GM12878 (cell line): Measurements from ENCODE around the gene LEP. TPM values are rescaled to one million over a fixed set of nuclear protein-coding genes. Genes with fewer than 3 reads are reported as not detected.

ENCODE experiments used
- ATAC-seq: fragments of 200-7000 bp; cut with Tn5 transposase; 3 replicates; pipeline ENCODE4 v1.9.1; 2020; ENCODE audit warnings: mild to moderate bottlenecking, moderate library complexity
- Bru-seq: library from RNA; stranded (reverse); fragments of 400-500 nt; gene quantifications from one replicate; lab custom pipeline; 2021; lab: Mats Ljungman, UMichigan
- BruChase-seq, 2 experiments: library from RNA; stranded (reverse); fragments of 400-500 nt; gene quantifications; one replicate each; lab custom pipeline; 2021; lab: Mats Ljungman, UMichigan
- BruUV-seq: library from RNA; stranded (reverse); fragments of 400-500 nt; replicated peaks from 2 replicates; lab custom pipeline; 2021; lab: Mats Ljungman, UMichigan
- CTCF ChIA-PET: fragments of 300-600 bp; sonication (Branson Sonifier 250); formaldehyde crosslinking; extraction: SDS; loops from one replicate; lab custom pipeline; 2021; ENCODE audit warnings: inconsistent platforms; lab: Yijun Ruan, JAX
- POLR2A ChIA-PET: fragments of 350-600 bp; formaldehyde crosslinking; extraction: SDS; loops from one replicate; lab custom pipeline; 2021; ENCODE audit warnings: inconsistent platforms; lab: Charles Lee
- RAD21 ChIA-PET: fragments of 300-600 bp; sonication (Branson Sonifier 250); formaldehyde crosslinking; loops from one replicate; lab custom pipeline; 2023; ENCODE audit warnings: antibody characterized with exemption; ENCODE audit not compliant: unreplicated experiment; lab: Charles Lee
- SMC1A ChIA-PET: fragments of 300-600 bp; sonication (Branson Sonifier 250); formaldehyde crosslinking; loops from one replicate; lab custom pipeline; 2023; ENCODE audit not compliant: unreplicated experiment, uncharacterized antibody; lab: Charles Lee
- DNase-seq: peaks from one replicate; pipeline ENCODE4 v3.0.0-alpha.2; 2011; ENCODE audit warnings: low read depth, low spot score
- FAIRE-seq: peaks from 3 replicates; lab custom pipeline; 2011; peaks lifted over from hg19 to GRCh38; lab: Jason Lieb, UNC
- H2AFZ ChIP-seq: 2 replicates; pipeline ENCODE4 v1.6.0; 2011; ENCODE audit warnings: low read depth, low read length, control low read depth; ENCODE audit not compliant: control insufficient read depth
- H3K27ac ChIP-seq: 2 replicates; pipeline ENCODE4 v1.5.1; 2011; ENCODE audit warnings: control low read depth; ENCODE audit not compliant: control insufficient read depth, insufficient read depth
- H3K27me3 ChIP-seq, 2 experiments: replicated peaks in 1 of 2; 2 replicates each; pipeline versions ENCODE4 v1.6.0 to v1.6.1; 2011; ENCODE audit warnings: low read length in 1 of 2; ENCODE audit not compliant: control insufficient read depth in 2 of 2, insufficient read depth in 2 of 2
- H3K36me3 ChIP-seq, 2 experiments: 2 replicates each; pipeline ENCODE4 v1.5.1; 2011; ENCODE audit warnings: low read length in 1 of 2; ENCODE audit not compliant: control insufficient read depth in 2 of 2, insufficient read depth in 2 of 2
- H3K4me1 ChIP-seq: 2 replicates; pipeline ENCODE4 v1.6.1; 2011; ENCODE audit warnings: mild to moderate bottlenecking, low read length, moderate library complexity, mixed read lengths; ENCODE audit not compliant: control insufficient read depth, insufficient read depth
- H3K4me2 ChIP-seq: 2 replicates; pipeline ENCODE4 v1.6.0; 2011; ENCODE audit warnings: control low read depth; ENCODE audit not compliant: control insufficient read depth, insufficient read depth
- H3K4me3 ChIP-seq: fragments of 200-600 bp; sonication (generic); 2 replicates; pipeline ENCODE4 v1.5.1; 2016
- H3K79me2 ChIP-seq: 2 replicates; pipeline ENCODE4 v1.6.0; 2011; ENCODE audit warnings: low read length; ENCODE audit not compliant: control insufficient read depth, insufficient read depth
- H3K9ac ChIP-seq: 2 replicates; pipeline ENCODE4 v1.8.0; 2011; ENCODE audit warnings: low read length, control low read depth, mixed read lengths; ENCODE audit not compliant: control insufficient read depth, insufficient read depth
- H3K9me3 ChIP-seq: replicated peaks from 3 replicates; pipeline ENCODE4 v1.5.1; 2011; ENCODE audit warnings: mild to moderate bottlenecking, low read length; ENCODE audit not compliant: control insufficient read depth, insufficient read depth
- H4K20me1 ChIP-seq: 2 replicates; pipeline ENCODE4 v1.6.0; 2011; ENCODE audit not compliant: control insufficient read depth, insufficient read depth
- IRF5 ChIP-seq: fragments of 450-650 bp; IDR thresholded peaks from 2 replicates; pipeline ENCODE4 v1.6.1; 2017; ENCODE audit warnings: borderline replicate concordance
- KLF5 ChIP-seq: fragments of 450-650 bp; IDR thresholded peaks from 2 replicates; pipeline ENCODE4 v1.6.1; 2014; ENCODE audit warnings: mild to moderate bottlenecking; ENCODE audit not compliant: partially characterized antibody
- RBBP5 ChIP-seq: fragments of 200-600 bp; sonication (generic); conservative IDR thresholded peaks from 2 replicates; pipeline ENCODE4 v1.6.1; 2016
- RCOR1 ChIP-seq: conservative IDR thresholded peaks from 2 replicates; pipeline ENCODE4 v1.6.1; 2012; ENCODE audit warnings: low read depth, low read length, improper control_type of control experiment
- SREBF2 ChIP-seq: IDR thresholded peaks from 2 replicates; pipeline ENCODE4 v1.6.1; 2012; ENCODE audit warnings: mild to moderate bottlenecking, low read length
- USF2 ChIP-seq: IDR thresholded peaks from 2 replicates; pipeline ENCODE4 v1.6.1; 2011; ENCODE audit warnings: low read depth, low read length, improper control_type of control experiment, borderline replicate concordance
- ZBTB33 ChIP-seq: fragments of 450-650 bp; IDR thresholded peaks from 2 replicates; pipeline ENCODE4 v1.6.1; 2017; ENCODE audit warnings: mild to moderate bottlenecking
- WGBS: methylation state at CpG from one replicate; pipeline ENCODE4 v1.1.6; 2016; ENCODE audit warnings: low lambda C conversion rate; ENCODE audit not compliant: insufficient replicate concordance, insufficient coverage; ENCODE audit errors: missing lambda C conversion rate; 5-methylcytosine and 5-hydroxymethylcytosine counted together
- in situ Hi-C: fragments of 300-500 bp; cut with MboI; formaldehyde crosslinking; loops from 9 replicates; pipeline ENCODE4 v1.14.3; 2018; ENCODE audit warnings: mixed read lengths
- intact Hi-C: fragments of 100-400 bp; cut with micrococcal nuclease; formaldehyde crosslinking; loops from one replicate; pipeline ENCODE4 v1.14.2; 2022; ENCODE audit not compliant: unreplicated experiment
- long read RNA-seq, 2 experiments: library from polyadenylated mRNA; unstranded; transcript quantifications; one replicate each; pipeline ENCODE4 v2.0.0, GENCODE V29; 2019 to 2020
- polyA minus RNA-seq, 3 experiments: library from RNA; depleted of rRNA, polyadenylated mRNA; stranded (reverse); fragments of >200 nt; gene quantifications; 2 replicates each; pipeline ENCODE4 v1.2.3, GENCODE V29; 2011
- polyA plus RNA-seq, 11 experiments: library from polyadenylated mRNA; depleted of rRNA in 4 of 11; unstranded in 6 of 11; stranded (reverse) in 5 of 11; fragments of >200 nt; fragmentation: Nextera tagmentation in 4 of 11; fragmentation: Illumina TruSeq in 1 of 11; extraction: Ambion mirVana in 4 of 11; extraction: Trizol in 1 of 11; gene quantifications; 1 replicate in 1 of 11; 2 replicates in 10 of 11; pipeline versions ENCODE4 v1.2.1 to v1.2.3, GENCODE V29; 2011 to 2016; ENCODE audit warnings: inconsistent platforms in 2 of 11, missing spikeins in 2 of 11, low read depth in 1 of 11
- total RNA-seq, 4 experiments: library from RNA; depleted of rRNA in 3 of 4; stranded (reverse); fragments of >200 nt in 3 of 4; fragmentation: Illumina TruSeq in 1 of 4; extraction: Trizol in 1 of 4; gene quantifications; 2 replicates each; pipeline versions ENCODE4 v1.2.1 to v1.2.3, GENCODE V29; 2013 to 2021

Gene LEP
- total RNA-seq (2013; cell fraction: nucleolus; rRNA removed), result not detected in 2 replicates
- total RNA-seq (2014; rRNA removed) (not detected in 2 replicates), total RNA-seq (2014; rRNA removed; fragmentation: Illumina TruSeq; extraction: Trizol) (not detected in 2 replicates), total RNA-seq (2021) (not detected in 2 replicates), polyA plus RNA-seq (2011; rRNA removed) (not detected in 2 replicates), polyA plus RNA-seq (2014; fragmentation: Illumina TruSeq; extraction: Trizol) (not detected in 2 replicates), polyA plus RNA-seq (2014; fragmentation: Nextera tagmentation; extraction: Ambion mirVana) (not detected), polyA plus RNA-seq (2014; rRNA removed) (not detected in 2 replicates), polyA plus RNA-seq (2016; fragmentation: Nextera tagmentation; extraction: Ambion mirVana) (not detected), polyA minus RNA-seq (2011; rRNA and poly(A)+ RNA removed) (not detected in 2 replicates), Bru-seq, nascent RNA (not detected), BruChase-seq, experiment 1, labeled RNA remaining after a 6-hour chase (not detected), BruChase-seq, experiment 2, labeled RNA remaining after a 2-hour chase (not detected)
- polyA plus RNA-seq (2011; ENCODE audit: low read depth), result not detected
- polyA plus RNA-seq (2011; cell fraction: cytosol; rRNA removed), result not detected in 2 replicates
- polyA plus RNA-seq (2011; cell fraction: nucleus; rRNA removed), result not detected in 2 replicates
- not detected in 2 replicates for polyA plus RNA-seq (2012)
- not detected in 2 replicates for polyA minus RNA-seq (2011; cell fraction: cytosol; rRNA and poly(A)+ RNA removed)
- polyA minus RNA-seq (2011; cell fraction: nucleus; rRNA and poly(A)+ RNA removed), result not detected in 2 replicates
- long read RNA-seq, experiment 1, result 0 reads
- long read RNA-seq, experiment 2, result 0 reads

- Histone ChIP-seq H3K4me2 (no peak within 1 kb of the TSS), H3K27me3 (no peaks in the 10 kb centered on the region), H2AFZ (no peak within 1 kb of the TSS), H3K4me3 (no peak within 1 kb of the TSS), H3K36me3 (no peaks in the 10 kb centered on the region), H3K79me2 (no peaks in the 10 kb centered on the region), H3K4me1 (no peaks in the 10 kb centered on the region), H3K9me3 (peaks cover 4% of the 10 kb centered on the region; the same call in 2 of the 3 replicates), H3K27ac (no peak within 1 kb of the TSS), H3K9ac (no peak within 1 kb of the TSS), H4K20me1 (no peaks in the 10 kb centered on the region)
- 76% methylated on average over 66 of the region's 67 CpGs for WGBS
- intact Hi-C loops (no loop called here), in situ Hi-C loops (no loop called here)
- RAD21 ChIA-PET, result no interaction called here
- DNase-seq (no peak), FAIRE-seq (no peak), ATAC-seq (no peak)
- CTCF ChIA-PET, result no interaction called here
- POLR2A ChIA-PET, result no interaction called here
- SMC1A ChIA-PET, result no interaction called here
- no peak for TF ChIP-seq USF2
- TF ChIP-seq SREBF2, result no peak
- no peak for TF ChIP-seq RCOR1
- TF ChIP-seq IRF5, result no peak
- TF ChIP-seq ZBTB33, result no peak
- no peak for TF ChIP-seq RBBP5
- no peak for TF ChIP-seq KLF5
- BruUV-seq, result no TSS peak
Observed at GRCh38 chr7:128240696-128241386, at the start of gene LEP. TSS of gene LEP (plus strand) at chr7:128241278. CDS start at chr7:128252019, 10,741 bp downstream.
